ENCODE measurements around the gene IGFBP4. TPM values are rescaled to one million over a fixed set of nuclear protein-coding genes. Genes with fewer than 3 reads are reported as not detected.

IGFBP4 gene
- total RNA-seq, 3 donors from 2014 or later (not counting 1 experiment from before 2014, with no cell fraction given), result 2.1 to 8.1 (median 2.8) TPM

DNA sequence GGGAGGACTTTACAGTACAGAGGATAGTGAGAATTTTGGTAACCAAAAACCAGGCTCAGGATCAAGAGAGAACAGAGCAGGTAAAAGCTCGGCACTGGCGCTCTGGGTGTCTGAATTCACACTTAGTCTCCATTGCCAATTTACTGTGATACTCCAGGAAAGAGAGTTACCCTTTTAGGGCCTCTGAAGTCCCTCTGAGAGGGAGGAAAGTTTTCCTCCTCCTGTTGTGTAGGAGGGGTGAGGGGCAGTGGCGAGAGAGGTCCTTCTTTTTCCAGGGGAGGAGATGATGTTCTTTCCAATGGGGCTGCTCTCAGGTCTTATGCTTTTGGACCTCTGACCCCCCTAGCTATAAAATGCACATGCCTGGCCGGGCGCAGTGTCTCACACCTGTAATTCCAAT is 63.5 kb downstream of the IGFBP4 start:
- H3K4me1 ChIP-seq (ENCODE audit: control insufficient read depth, insufficient read depth, low read length), result no peaks in the 10 kb centered on the region
- 100% methylated on average over 4 of the region's 5 CpGs for WGBS (ENCODE audit: insufficient coverage)
- H3K4me3 Mint-ChIP-seq, result no peak overlapping the region
- H3K4me3 ChIP-seq (ENCODE audit: low read length), result no peak overlapping the region
- H3K27me3 Mint-ChIP-seq (ENCODE audit: low read depth in 2 of 2), result peaks cover 0 to 7% of the 10 kb centered on the region in 2 donors
- intact Hi-C loops (cut with micrococcal nuclease), result no loop called here
- DNase-seq (no peak), ATAC-seq (no peak)
- TF ChIP-seq, protein P1, sequence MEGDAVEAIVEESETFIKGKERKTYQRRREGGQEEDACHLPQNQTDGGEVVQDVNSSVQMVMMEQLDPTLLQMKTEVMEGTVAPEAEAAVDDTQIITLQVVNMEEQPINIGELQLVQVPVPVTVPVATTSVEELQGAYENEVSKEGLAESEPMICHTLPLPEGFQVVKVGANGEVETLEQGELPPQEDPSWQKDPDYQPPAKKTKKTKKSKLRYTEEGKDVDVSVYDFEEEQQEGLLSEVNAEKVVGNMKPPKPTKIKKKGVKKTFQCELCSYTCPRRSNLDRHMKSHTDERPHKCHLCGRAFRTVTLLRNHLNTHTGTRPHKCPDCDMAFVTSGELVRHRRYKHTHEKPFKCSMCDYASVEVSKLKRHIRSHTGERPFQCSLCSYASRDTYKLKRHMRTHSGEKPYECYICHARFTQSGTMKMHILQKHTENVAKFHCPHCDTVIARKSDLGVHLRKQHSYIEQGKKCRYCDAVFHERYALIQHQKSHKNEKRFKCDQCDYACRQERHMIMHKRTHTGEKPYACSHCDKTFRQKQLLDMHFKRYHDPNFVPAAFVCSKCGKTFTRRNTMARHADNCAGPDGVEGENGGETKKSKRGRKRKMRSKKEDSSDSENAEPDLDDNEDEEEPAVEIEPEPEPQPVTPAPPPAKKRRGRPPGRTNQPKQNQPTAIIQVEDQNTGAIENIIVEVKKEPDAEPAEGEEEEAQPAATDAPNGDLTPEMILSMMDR (IDR thresholded peaks at IDR 0.05), result no peak
- no peaks in the 10 kb centered on the region for H3K36me3 ChIP-seq (ENCODE audit: control insufficient read depth, insufficient read depth, low read length)
- H3K36me3 Mint-ChIP-seq, result no peaks in the 10 kb centered on the region
- no peaks in the 10 kb centered on the region for H3K9me3 ChIP-seq (ENCODE audit: control insufficient read depth, insufficient read depth, low read length)
- no peaks in the 10 kb centered on the region for H3K9me3 Mint-ChIP-seq
- no peak overlapping the region for H3K27ac Mint-ChIP-seq
- H3K4me1 Mint-ChIP-seq, result peaks cover 0 to 17% of the 10 kb centered on the region in 2 donors
- H3K27me3 ChIP-seq (ENCODE audit: control insufficient read depth, insufficient read depth, low read length), result no peaks in the 10 kb centered on the region
- no peak overlapping the region for H3K27ac ChIP-seq (ENCODE audit: low read length)

Other genes starting within 250 kb of the IGFBP4 start
- 10 to 100 TPM; 43.2 to 47.4 (median 43.9) TPM for gene WIPF2, start 224.1 kb upstream of the IGFBP4 start, total RNA-seq
- gene CDC6, start 155.6 kb upstream of the IGFBP4 start, total RNA-seq, result 1 to 10 TPM; 3.4 to 4.9 (median 3.8) TPM
- 10 to 100 TPM; 75.9 to 94.6 (median 79.1) TPM for gene RARA, start 134.3 kb upstream of the IGFBP4 start, total RNA-seq
- not detected for gene GJD3, start 78.7 kb upstream of the IGFBP4 start, total RNA-seq
- gene TOP2A, start 25.6 kb upstream of the IGFBP4 start, total RNA-seq, result 1 to 10 TPM; 2.0 to 6.4 (median 4.6) TPM
- gene TNS4, start 58.2 kb downstream of the IGFBP4 start, total RNA-seq, result 1 to 10 TPM in 1 of 3 donors, under 1 TPM in 2; 0.65 to 1.8 (median 0.94) TPM
- gene CCR7, start 122.0 kb downstream of the IGFBP4 start, total RNA-seq, result 1 to 10 TPM; 3.2 to 8.0 (median 6.6) TPM
- gene SMARCE1, start 204.4 kb downstream of the IGFBP4 start, total RNA-seq, result 100 to 1,000 TPM in 2 of 3 donors, 10 to 100 TPM in 1; 87.8 to 102 (median 101) TPM
- not detected for gene KRT222, start 221.7 kb downstream of the IGFBP4 start, total RNA-seq